Progenitor cell of endocrine pancreas (in vitro differentiated cells): ENCODE measurements around the gene SMIM9. TPM values are rescaled to one million over a fixed set of nuclear protein-coding genes. Genes with fewer than 3 reads are reported as not detected.
A peak's percentile ranks its signal among the peaks of the same experiment; 100 is the strongest.

ENCODE experiments used
- DNase-seq: peaks from one replicate; pipeline ENCODE4 v3.0.0; 2021; ENCODE audit warnings: low spot score; ENCODE audit not compliant: unreplicated experiment
- H3K27ac Mint-ChIP-seq: 2 replicates; pipeline ENCODE4 v1.8.0; 2021; ENCODE audit warnings: mild to moderate bottlenecking, moderate library complexity, mixed read lengths
- H3K27me3 Mint-ChIP-seq: 2 replicates; pipeline ENCODE4 v1.8.0; 2021; ENCODE audit warnings: mixed read lengths
- H3K36me3 Mint-ChIP-seq: 2 replicates; pipeline ENCODE4 v1.8.0; 2022; ENCODE audit warnings: mixed read lengths; ENCODE audit not compliant: insufficient read depth
- H3K4me1 Mint-ChIP-seq: 2 replicates; pipeline ENCODE4 v1.8.0; 2021; ENCODE audit warnings: low read depth, mixed read lengths
- H3K4me3 Mint-ChIP-seq: 2 replicates; pipeline ENCODE4 v1.8.0; 2021; ENCODE audit warnings: low read depth, mild to moderate bottlenecking, moderate library complexity, mixed read lengths
- H3K9me3 Mint-ChIP-seq: 2 replicates; pipeline ENCODE4 v1.8.0; 2021; ENCODE audit warnings: low read depth, mixed read lengths
- CTCF ChIP-seq: fragments of 200-600 bp; sonication (generic); IDR thresholded peaks from one replicate; pipeline ENCODE4 v1.5.0; 2021; ENCODE audit warnings: antibody characterized with exemption, mild to moderate bottlenecking; ENCODE audit not compliant: unreplicated experiment
- total RNA-seq: library from RNA; stranded (reverse); gene quantifications from 2 replicates; pipeline ENCODE4 v1.2.1, GENCODE V29; 2021

The SMIM9 gene
- total RNA-seq, 1 donor from 2014 or later, result not detected

DNA sequence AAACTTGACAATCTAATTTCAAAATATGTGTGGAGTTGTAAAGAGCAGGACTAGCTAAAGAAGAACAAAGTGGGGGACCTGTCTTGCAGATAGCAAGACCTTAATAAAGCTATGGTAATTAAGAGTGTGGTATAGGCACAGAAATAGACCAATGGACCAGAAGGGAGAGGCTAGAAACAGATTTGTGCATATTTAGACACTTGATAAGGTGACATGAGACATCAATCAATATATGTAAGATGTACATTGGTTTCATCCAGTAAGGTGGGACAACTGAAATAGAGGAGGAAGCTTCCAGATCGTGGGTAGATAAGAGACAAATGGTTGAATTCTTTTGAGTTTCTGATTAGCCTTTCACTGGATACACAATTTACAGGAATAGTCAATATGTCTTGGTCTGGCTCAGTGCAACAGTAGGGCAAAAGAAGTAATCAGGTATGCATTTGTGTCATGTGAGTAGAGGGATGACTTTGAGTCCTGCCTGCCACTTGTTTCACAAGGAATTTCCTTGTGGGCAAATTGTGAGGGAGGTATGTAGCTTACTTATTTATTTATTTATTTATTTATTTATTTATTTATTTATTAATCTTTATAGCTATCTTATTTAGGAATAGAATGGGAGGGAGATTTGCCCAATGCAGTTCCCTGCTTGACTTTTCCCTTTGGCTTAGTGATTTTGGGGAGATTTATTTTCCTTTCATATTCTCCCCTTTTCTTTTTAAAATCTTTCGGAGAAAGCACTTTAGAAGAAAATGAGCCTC, 21.9 kb downstream of the SMIM9 start:
- no peak for DNase-seq
- no peak overlapping the region for H3K27ac Mint-ChIP-seq

GRCh38 chrX:154809939-154810665, 24.4 kb downstream of the SMIM9 start:
- Mint-ChIP-seq H3K27ac (no peak overlapping the region), H3K36me3 (no peaks in the 10 kb centered on the region), H3K9me3 (peaks cover 16% of the 10 kb centered on the region), H3K4me3 (no peak overlapping the region), H3K4me1 (no peaks in the 10 kb centered on the region), H3K27me3 (peaks cover 6% of the 10 kb centered on the region)
- TF ChIP-seq CTCF, result no peak
- DNase-seq, result no peak

More for the DNA sequence above, 21.9 kb downstream of the SMIM9 start:
- Mint-ChIP-seq H3K4me1 (no peaks in the 10 kb centered on the region), H3K36me3 (no peaks in the 10 kb centered on the region), H3K9me3 (peaks cover 18% of the 10 kb centered on the region), H3K27me3 (no peaks in the 10 kb centered on the region), H3K4me3 (no peak overlapping the region)
- TF ChIP-seq CTCF, result no peak

DNA sequence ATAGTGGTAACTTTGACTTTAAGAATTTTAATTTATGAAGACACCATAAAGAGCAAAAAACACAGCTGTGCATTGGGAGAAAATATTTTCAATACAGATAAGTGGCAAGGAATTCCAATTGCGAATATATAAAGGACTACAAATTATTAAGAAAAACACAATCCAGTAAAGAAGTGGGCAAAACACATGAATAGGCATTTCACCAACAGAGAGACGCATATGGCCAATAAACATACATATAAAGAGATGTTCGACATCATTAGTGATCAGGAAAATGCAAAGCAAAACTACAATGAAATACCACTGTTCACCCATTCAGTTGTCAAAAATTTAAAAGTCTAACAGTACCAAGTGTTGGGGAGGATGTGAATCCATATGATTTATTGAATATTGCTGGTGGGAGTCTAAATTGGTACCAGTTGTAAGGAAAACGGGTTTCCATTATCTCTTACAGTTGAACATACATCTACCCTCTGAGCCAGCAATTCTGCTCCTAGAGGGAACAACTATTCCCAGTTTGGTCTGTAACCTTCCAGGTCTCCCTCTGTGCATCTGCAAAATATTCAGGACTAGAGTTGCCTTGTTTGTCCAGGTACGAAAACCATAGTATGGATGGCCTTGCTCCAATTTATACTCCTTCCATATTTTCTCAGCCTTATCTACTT, 27.5 kb downstream of the SMIM9 start:
- H3K27me3 Mint-ChIP-seq, result peaks cover 21% of the 10 kb centered on the region
- no peak overlapping the region for H3K4me3 Mint-ChIP-seq
- no peaks in the 10 kb centered on the region for H3K36me3 Mint-ChIP-seq
- no peak for TF ChIP-seq CTCF
- H3K27ac Mint-ChIP-seq, result no peak overlapping the region
- H3K4me1 Mint-ChIP-seq, result no peaks in the 10 kb centered on the region
- peaks cover 16% of the 10 kb centered on the region for H3K9me3 Mint-ChIP-seq
- no peak for DNase-seq

DNA sequence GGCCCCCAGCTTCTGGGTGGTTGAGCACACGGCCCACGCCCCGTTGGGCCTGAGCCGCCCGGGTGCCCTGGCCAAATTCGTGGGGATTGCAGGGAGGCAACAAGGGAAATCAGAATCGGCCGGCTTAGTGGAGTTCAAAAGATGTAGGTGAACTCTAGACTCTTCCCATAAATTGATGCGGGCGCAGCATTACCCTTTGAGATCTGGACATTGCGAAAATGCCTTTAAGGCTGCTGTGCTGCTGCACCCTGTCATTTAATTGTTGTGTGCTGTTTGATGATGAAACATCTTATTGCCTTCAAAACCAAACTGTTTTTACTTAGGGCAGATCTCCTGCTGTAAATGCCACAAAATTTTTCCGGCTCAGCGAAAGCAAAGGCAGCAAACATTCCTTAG, 28.8 kb downstream of the SMIM9 start:
- Mint-ChIP-seq H3K9me3 (peaks cover 16% of the 10 kb centered on the region), H3K4me1 (peaks cover 3% of the 10 kb centered on the region), H3K27me3 (peaks cover 21% of the 10 kb centered on the region), H3K36me3 (no peaks in the 10 kb centered on the region), H3K4me3 (peak overlapping the region; percentile 76), H3K27ac (no peak overlapping the region)
- DNase-seq, result no peak
- no peak for TF ChIP-seq CTCF

DNA sequence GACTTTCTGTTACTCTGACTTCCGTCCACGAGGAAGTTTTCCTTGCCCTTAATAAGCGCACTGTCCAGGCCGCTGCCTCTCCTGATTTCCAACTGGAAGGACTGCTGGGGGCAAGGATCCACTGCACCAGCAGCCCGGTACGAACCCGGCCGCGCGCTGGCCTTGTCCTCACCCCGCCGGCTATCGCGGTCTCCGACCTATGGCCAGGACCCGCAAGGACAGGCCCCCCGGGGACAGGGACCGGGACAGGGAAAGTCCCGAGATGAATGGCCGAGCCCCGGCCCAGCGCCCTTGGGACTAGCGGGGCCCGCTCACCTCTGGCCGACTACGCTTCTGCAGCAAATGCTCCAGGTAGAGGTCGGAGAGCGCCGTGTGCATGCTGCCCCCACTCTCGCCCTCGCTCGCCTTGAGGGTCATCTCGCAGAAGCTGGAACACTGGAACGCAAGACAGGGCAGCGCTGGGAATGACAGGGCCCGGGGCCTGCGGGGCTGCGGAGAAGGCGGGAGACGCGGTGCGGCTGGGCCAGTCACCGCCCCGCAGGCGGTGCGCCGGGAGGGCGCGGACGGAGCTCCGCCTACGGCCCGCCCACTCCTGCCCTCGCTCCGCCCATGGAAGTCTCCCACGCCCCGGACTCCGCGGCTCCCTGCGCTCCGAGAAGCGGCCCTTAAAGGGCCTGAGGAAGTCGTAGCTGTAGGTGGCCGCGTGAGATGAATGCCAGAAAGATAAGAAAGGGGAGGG, 29.3 kb downstream of the SMIM9 start, which contains the start of gene MPP1:
Gene MPP1 (minus strand): TSS at position 529 of the 739 bp plus-strand sequence. CDS start 112 bp downstream, at position 417.
- H3K4me1 Mint-ChIP-seq, result peaks cover 5% of the 10 kb centered on the region
- no peak for TF ChIP-seq CTCF
- peak; percentile 47 for DNase-seq
- peak within 1 kb of the TSS; percentile 76 for H3K4me3 Mint-ChIP-seq
- peaks cover 16% of the 10 kb centered on the region for H3K9me3 Mint-ChIP-seq
- H3K27ac Mint-ChIP-seq, result no peak within 1 kb of the TSS
- H3K27me3 Mint-ChIP-seq, result peaks cover 21% of the 10 kb centered on the region
- no peaks in the 10 kb centered on the region for H3K36me3 Mint-ChIP-seq
